ENCODE results near the gene ATAT1.

DNA sequence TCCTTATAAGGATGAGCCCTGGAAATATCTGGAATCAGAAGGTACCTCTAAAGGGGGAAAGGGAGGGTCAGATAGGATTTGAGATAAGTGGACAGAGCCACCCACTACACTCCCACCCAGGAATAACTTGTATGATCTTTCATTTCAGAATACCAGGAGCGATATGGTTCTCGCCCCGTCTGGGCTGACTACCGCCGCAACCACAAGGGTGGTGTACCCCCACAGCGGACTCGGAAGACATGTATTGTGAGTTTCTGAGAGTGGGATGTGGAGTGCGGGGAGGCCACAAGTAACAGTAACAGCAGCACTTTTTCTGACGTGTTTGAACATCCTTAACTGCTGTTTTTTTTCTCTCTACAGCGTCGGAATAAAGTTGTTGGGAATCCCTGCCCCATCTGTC, 7.1 kb upstream of the ATAT1 start:
- TF ChIP-seq, protein P1, sequence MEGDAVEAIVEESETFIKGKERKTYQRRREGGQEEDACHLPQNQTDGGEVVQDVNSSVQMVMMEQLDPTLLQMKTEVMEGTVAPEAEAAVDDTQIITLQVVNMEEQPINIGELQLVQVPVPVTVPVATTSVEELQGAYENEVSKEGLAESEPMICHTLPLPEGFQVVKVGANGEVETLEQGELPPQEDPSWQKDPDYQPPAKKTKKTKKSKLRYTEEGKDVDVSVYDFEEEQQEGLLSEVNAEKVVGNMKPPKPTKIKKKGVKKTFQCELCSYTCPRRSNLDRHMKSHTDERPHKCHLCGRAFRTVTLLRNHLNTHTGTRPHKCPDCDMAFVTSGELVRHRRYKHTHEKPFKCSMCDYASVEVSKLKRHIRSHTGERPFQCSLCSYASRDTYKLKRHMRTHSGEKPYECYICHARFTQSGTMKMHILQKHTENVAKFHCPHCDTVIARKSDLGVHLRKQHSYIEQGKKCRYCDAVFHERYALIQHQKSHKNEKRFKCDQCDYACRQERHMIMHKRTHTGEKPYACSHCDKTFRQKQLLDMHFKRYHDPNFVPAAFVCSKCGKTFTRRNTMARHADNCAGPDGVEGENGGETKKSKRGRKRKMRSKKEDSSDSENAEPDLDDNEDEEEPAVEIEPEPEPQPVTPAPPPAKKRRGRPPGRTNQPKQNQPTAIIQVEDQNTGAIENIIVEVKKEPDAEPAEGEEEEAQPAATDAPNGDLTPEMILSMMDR (IDR thresholded peaks at IDR 0.05; ENCODE audit: insufficient read depth, low read length): no peak
- TF ChIP-seq POLR2AphosphoS5 (IDR thresholded peaks at IDR 0.05; ENCODE audit: low read depth): no peak
- TF ChIP-seq, protein P2, sequence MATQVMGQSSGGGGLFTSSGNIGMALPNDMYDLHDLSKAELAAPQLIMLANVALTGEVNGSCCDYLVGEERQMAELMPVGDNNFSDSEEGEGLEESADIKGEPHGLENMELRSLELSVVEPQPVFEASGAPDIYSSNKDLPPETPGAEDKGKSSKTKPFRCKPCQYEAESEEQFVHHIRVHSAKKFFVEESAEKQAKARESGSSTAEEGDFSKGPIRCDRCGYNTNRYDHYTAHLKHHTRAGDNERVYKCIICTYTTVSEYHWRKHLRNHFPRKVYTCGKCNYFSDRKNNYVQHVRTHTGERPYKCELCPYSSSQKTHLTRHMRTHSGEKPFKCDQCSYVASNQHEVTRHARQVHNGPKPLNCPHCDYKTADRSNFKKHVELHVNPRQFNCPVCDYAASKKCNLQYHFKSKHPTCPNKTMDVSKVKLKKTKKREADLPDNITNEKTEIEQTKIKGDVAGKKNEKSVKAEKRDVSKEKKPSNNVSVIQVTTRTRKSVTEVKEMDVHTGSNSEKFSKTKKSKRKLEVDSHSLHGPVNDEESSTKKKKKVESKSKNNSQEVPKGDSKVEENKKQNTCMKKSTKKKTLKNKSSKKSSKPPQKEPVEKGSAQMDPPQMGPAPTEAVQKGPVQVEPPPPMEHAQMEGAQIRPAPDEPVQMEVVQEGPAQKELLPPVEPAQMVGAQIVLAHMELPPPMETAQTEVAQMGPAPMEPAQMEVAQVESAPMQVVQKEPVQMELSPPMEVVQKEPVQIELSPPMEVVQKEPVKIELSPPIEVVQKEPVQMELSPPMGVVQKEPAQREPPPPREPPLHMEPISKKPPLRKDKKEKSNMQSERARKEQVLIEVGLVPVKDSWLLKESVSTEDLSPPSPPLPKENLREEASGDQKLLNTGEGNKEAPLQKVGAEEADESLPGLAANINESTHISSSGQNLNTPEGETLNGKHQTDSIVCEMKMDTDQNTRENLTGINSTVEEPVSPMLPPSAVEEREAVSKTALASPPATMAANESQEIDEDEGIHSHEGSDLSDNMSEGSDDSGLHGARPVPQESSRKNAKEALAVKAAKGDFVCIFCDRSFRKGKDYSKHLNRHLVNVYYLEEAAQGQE (IDR thresholded peaks at IDR 0.05; ENCODE audit: insufficient replicate concordance, low read depth): no peak
- no peak for TF ChIP-seq GABPA (IDR thresholded peaks at IDR 0.05; ENCODE audit: low read depth)

Data from HL-60 (cell line).